ENCODE measurements around the gene KCNMB3.
"Not testable (repeated sequence)": the region's sequence is repeated elsewhere in the genome, so short reads cannot be mapped to it uniquely, and the experiment has no call there.

KCNMB3 gene

DNA sequence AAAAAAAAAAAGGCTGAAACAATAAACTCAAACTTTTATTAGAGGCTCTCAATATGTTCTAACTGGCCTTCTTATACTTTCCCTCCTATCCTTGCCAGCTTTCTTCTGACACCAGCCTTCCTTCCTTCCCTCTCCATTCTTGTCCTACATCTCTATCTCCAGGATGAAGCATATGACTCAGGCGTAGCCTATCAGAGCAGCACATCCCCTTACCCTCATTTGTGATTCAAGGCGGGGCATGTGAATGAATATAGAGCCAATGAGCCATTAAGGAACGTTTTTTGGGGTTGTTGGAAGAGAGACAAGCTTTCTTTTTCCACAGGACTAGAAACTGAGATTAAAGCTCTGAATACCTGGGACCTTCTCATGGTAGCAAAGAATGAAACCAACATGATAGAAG lies 25.1 kb upstream of the KCNMB3 start:
- no peak for DNase-seq (ENCODE audit: low read depth)
- TF ChIP-seq, protein P1, sequence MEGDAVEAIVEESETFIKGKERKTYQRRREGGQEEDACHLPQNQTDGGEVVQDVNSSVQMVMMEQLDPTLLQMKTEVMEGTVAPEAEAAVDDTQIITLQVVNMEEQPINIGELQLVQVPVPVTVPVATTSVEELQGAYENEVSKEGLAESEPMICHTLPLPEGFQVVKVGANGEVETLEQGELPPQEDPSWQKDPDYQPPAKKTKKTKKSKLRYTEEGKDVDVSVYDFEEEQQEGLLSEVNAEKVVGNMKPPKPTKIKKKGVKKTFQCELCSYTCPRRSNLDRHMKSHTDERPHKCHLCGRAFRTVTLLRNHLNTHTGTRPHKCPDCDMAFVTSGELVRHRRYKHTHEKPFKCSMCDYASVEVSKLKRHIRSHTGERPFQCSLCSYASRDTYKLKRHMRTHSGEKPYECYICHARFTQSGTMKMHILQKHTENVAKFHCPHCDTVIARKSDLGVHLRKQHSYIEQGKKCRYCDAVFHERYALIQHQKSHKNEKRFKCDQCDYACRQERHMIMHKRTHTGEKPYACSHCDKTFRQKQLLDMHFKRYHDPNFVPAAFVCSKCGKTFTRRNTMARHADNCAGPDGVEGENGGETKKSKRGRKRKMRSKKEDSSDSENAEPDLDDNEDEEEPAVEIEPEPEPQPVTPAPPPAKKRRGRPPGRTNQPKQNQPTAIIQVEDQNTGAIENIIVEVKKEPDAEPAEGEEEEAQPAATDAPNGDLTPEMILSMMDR (IDR thresholded peaks at IDR 0.05; ENCODE audit: insufficient read depth, low read depth, low read length, missing control alignments): no peak
- H3K4me3 ChIP-seq (ENCODE audit: low read depth, low read length): no peak overlapping the region

DNA sequence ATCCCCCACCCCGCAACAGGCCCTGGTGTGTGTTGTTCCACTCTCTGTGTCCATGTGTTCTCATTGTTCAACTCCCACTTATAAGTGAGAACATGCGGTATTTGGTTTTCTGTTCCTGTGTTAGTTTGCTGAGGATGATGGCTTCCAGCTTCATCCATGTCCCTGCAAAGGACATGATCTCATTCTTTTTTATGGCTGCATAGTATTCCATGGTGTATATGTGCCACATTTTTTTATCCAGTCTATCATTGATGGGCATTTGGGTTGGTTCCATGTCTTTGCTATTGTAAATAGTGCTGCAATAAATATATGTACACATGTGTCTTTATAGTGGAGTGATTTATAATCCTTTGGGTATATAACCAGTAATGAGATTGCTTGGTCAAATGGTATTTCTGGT lies 23.5 kb upstream of the KCNMB3 start:
- not testable (repeated sequence) for H3K4me3 ChIP-seq (ENCODE audit: low read depth, low read length); DNase-seq (ENCODE audit: low read depth)

DNA sequence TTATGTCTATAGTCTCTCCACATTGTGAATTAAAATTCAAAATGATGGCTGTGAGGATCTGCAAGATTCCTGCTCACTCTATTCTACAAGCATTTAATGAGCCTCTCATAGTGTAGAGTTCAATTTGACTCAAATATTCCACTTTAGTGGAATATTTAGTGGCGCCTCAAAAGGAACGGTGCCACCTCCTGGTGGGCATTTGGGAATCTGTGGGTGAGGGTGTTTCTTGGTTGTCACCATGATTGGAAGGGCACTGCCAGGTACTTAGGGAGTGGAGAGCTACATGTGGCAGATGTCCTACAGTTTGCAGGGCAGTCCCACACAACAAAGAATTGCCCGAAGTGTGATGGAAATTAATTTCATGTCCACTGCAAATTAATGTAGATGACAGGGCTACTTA lies 21.5 kb upstream of the KCNMB3 start:
- H3K4me3 ChIP-seq (ENCODE audit: low read depth, low read length): no peak overlapping the region
- DNase-seq (ENCODE audit: low read depth): no peak
- TF ChIP-seq, protein P1 (IDR thresholded peaks at IDR 0.05; ENCODE audit: insufficient read depth, low read depth, low read length, missing control alignments): no peak

DNA sequence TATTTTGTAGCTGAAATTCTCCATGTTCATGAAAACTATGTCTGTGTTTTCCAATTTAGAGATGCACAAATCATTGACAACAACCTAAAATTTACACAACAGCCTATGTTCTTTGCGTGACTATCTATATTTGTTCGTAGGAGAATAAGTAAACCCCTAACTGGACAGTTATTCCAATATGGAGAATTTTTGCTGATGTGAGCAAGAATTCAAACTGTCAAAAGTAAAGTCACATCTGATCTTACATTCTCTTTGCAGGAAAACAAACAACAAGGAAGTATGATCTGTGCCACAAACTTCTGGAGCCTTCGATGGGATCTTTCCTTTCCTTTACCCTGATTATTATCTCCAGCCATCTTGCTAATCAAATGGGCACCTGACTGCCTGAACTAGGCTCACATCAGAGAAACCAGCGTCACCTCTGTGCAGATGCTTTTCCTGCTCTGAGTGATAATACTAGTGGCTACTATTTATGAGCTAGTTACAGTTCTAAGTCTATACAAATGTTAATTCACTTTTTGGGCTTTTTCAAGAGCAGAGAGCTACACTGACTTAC lies 18.3 kb upstream of the KCNMB3 start:
- TF ChIP-seq, protein P1 (IDR thresholded peaks at IDR 0.05; ENCODE audit: insufficient read depth, low read depth, low read length, missing control alignments): no peak

DNA sequence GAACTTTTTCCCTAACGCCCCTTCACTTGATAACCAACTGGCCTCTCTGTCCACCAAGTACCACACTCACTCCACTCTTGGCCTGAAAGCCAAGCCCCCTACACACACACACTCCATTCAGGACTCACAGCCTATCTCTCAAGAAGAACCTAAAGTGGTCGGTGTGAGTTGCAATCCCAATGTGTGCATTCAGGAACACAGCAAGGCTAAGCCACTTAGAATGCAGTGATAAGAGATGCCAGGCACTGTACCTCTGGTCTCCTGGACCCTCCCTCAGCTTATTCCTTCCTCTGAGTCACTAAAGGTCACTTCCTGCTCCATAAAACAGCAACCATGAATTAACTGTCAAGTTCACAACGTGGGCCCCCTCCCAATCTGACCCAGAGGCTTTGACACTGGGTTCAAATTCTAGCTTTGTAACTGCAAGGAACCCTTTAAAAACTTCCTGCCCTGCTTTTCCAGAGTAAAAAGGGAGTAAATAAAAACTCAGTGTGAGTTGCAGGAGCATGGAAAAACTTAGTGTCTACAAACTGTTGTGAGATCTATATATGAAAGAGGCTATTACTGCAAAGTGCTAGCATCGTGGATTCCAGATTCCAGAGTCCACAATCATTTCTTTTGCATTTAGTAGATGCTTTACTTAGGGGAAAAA lies 17.6 kb upstream of the KCNMB3 start:
- no peak for DNase-seq (ENCODE audit: low read depth)
- no peak overlapping the region for H3K4me3 ChIP-seq (ENCODE audit: low read depth, low read length)
- TF ChIP-seq, protein P1 (IDR thresholded peaks at IDR 0.05; ENCODE audit: insufficient read depth, low read depth, low read length, missing control alignments): no peak

More for the DNA sequence above, 18.3 kb upstream of the KCNMB3 start:
- no peak overlapping the region for H3K4me3 ChIP-seq (ENCODE audit: low read depth, low read length)
- DNase-seq (ENCODE audit: low read depth): no peak

DNA sequence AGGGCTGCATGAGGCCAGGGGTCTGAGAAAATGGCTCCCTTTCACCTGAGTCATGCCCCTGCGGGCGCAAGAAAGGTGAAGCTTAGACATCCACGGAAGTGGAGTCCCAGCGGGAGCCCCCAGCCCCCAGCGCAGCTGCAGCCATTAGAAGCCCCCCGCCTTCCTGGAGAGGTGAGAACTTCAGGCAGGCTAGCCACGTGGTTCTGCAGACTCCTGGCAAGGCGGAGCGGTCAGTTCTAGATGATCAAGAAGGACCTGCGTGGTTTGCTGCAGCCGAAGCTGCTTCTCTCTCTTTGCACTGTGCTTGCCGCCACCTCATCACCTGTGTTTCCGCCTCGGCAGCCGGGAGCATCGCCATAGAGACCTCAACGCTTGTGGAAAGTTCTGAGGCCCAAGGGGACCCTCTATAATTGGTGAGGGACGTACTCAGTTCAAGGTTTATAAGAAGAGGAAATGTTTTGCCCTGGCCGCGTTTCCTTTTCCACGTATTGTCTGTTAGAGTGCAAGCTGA lies 15.8 kb upstream of the KCNMB3 start:
- TF ChIP-seq, protein P1 (IDR thresholded peaks at IDR 0.05; ENCODE audit: insufficient read depth, low read depth, low read length, missing control alignments): no peak
- DNase-seq (ENCODE audit: low read depth): peak; percentile 47
- peak overlapping the region; percentile 46 for H3K4me3 ChIP-seq (ENCODE audit: low read depth, low read length)

DNA sequence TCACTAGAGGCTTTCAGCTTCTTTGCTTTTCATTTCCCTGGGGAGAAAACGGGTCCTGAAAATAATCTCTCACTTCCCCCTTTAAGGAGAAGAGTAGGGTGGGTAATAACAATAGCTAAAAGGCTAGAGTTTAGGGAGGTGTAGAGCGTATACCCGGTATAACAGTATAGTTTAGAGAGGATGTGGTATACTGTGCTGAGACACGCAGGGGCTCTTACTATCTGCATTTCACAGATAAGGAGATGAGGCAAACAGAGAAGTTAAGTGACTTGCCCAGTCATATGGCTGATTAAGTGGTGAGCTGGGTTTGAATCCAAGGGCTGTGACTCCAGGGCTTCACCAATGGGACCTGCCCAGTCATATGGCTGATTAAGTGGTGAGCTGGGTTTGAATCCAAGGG lies 15.0 kb upstream of the KCNMB3 start:
- TF ChIP-seq, protein P1 (IDR thresholded peaks at IDR 0.05; ENCODE audit: insufficient read depth, low read depth, low read length, missing control alignments): no peak
- no peak overlapping the region for H3K4me3 ChIP-seq (ENCODE audit: low read depth, low read length)
- peak; percentile 61 for DNase-seq (ENCODE audit: low read depth)

Data from GM12865 (cell line).